ENCODE data around the gene ZBTB49.

The ZBTB49 gene

DNA sequence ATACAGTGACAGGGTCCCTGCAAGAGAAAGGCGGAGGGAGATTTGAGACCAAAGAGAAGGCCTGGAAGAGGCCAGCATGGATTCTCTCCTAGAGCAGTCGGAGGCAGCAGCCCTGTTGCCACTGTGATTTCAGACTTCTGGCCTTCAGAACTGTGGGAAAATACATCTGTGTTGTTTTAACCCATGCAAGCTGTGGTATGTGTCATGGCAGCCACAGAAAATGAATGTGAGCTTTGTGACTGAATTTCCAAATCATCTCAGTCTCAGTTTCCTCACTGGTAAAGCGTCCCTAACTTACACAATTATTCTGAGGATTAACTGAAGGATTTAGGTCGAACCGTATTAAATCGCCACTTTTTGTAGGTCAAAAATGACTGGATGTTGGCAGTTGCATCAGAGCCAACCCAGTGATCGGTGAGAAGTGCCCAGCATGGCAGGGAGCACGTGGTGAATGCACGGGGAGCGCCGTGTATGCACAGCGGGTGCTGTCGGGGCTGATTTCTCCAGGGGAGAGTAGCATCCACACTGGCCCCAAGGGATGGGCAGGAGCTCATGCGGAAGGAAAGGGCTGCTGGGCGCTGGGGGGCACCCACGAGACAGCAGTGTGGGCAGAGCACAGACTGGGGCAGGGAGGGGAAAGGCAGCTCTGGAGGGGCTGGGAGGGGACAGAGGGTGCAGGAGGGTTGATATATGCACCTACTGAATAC lies 73.1 kb downstream of the ZBTB49 start:
- no peak for DNase-seq

DNA sequence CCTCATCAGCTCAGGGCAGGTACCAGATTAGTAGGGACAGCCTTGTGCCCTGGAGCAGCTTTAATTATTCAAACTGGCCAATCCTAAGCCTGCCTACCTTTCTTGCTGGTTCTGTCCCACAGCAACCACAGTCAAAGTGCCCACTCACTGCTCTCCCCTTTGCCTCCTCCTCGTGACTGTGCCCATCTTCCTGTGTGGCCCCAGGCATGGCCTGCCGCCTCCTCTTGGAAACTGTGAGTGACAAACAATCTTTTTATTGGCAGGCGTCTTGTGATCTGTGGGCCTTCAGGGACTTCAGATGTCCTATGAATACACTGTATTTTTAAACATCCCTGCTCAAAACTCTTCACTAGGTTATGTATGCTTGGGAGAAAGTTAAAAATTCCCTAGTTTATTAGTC lies 74.0 kb downstream of the ZBTB49 start:
- no peak for DNase-seq

- DNase-seq = no peak
Observed at GRCh38 chr4:4364486-4365208, 74.6 kb downstream of the ZBTB49 start.

DNA sequence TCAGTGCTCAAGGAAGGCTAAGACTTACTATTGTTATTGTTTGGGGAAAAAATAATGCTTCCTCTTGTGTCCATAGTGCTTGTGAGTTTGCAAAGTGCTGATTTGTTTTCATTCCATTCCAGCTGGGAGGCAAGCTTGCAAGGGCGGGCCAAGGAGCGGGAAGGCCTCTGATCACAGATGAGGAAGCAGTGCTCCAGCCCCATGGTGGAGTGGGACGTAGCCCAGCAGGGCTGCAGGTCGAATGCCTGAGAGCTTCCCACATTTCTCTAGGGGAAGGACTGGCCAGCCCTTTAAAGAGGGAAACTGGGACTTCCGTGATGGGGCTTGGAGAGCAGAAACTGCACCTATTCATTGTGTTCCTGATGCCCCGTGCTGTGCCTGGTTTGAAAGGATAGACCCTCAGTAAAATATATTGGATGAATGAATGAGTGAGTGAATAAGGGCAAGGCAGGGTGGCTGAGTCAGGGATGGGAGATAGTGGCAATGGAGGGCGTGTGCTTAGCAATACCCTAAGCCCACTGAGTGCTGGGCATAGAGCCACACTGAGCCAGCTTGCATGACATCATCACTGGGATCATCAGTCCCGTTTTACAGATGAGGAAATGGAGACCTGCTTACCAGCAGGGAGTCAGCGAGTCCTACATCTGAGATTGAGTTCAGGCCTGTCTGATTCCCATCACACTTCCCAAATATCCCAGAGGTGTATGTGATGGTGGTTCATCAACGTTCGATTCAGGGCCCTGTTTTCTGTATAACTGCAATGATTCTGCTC lies 78.9 kb downstream of the ZBTB49 start:
- no peak for DNase-seq
